Fibroblast of peridontal ligament (primary cell): Measurements from ENCODE around the gene IGLL1.
A peak's percentile ranks its signal among the peaks of the same experiment; 100 is the strongest.
"Not testable (repeated sequence)": the region's sequence is repeated elsewhere in the genome, so short reads cannot be mapped to it uniquely, and the experiment has no call there.

Experiments used
- DNase-seq: peaks from one replicate; pipeline ENCODE4 v3.0.0-alpha.2; 2010; ENCODE audit errors: extremely low read depth

The IGLL1 gene

DNA sequence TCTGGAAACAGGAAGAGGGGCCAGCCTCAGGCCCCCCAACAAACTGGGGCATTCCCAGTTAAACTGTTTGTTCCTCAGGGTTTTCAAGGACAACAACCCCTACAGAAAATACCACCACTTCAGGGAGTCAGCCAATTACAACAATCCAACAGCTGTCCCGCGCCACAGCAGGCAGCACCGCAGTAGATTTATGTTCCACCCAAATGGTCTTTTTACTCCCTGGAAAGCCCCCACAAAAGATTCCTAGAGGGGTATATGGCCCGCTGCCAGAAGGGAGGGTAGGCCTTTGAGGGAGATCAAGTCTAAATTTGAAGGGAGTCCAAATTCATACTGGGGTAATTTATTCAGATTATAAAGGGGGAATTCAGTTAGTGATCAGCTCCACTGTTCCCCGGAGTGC lies 39.3 kb downstream of the IGLL1 start:
- DNase-seq, result not testable (repeated sequence)

DNA sequence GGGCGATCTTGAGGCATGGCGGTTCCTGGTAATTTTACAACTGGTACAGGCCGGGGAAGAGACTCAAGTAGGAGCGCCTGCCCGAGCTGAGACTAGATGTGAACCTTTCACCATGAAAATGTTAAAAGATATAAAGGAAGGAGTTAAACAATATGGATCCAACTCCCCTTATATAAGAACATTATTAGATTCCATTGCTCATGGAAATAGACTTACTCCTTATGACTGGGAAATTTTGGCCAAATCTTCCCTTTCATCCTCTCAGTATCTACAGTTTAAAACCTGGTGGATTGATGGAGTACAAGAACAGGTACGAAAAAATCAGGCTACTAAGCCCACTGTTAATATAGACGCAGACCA lies 40.3 kb downstream of the IGLL1 start:
- DNase-seq, result not testable (repeated sequence)

GRCh38 chr22:23539135-23539838 lies 40.8 kb downstream of the IGLL1 start:
- DNase-seq, result peak; percentile 72

GRCh38 chr22:23538696-23539030 lies 41.4 kb downstream of the IGLL1 start:
- DNase-seq, result not testable (repeated sequence)

GRCh38 chr22:23537830-23538695 lies 42.0 kb downstream of the IGLL1 start:
- DNase-seq, result not testable (repeated sequence)

GRCh38 chr22:23537416-23537815 lies 42.7 kb downstream of the IGLL1 start:
- no peak for DNase-seq

GRCh38 chr22:23536821-23537345 lies 43.2 kb downstream of the IGLL1 start:
- no peak for DNase-seq

DNA sequence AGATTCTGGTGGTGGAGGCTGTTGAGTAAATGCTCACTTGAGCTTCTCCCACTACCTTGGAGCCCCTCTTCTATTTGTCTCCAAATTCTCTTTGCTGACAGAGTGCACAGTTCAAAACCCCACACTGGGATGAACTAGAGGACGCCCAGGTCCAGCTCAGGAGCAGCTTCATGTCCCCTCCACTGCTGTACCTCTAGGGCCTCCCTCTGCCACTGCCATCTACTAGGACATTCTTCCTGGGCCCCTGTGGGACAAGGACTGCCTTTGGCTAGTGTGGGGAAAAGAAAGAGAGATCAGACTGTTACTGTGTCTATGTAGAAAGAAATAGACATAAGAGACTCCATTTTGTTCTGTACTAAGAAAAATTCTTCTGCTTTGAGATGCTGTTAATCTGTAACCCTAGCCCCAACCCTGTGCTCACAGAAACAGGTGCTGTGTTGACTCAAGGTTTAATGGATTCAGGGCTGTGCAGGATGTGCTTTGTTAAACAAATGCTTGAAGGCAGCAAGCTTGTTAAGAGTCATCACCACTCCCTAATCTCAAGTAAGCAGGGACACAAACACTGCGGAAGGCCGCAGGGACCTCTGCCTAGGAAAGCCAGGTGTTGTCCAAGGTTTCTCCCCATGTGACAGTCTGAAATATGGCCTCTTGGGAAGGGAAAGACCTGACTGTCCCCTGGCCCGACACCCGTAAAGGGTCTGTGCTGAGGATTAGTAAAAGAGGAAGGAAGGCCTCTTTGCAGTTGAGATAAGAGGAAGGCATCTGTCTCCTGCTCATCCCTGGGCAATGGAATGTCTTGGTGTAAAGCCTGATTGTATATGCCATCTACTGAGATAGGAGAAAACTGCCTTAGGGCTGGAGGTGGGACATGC lies 44.1 kb downstream of the IGLL1 start:
- DNase-seq, result not testable (repeated sequence)

DNA sequence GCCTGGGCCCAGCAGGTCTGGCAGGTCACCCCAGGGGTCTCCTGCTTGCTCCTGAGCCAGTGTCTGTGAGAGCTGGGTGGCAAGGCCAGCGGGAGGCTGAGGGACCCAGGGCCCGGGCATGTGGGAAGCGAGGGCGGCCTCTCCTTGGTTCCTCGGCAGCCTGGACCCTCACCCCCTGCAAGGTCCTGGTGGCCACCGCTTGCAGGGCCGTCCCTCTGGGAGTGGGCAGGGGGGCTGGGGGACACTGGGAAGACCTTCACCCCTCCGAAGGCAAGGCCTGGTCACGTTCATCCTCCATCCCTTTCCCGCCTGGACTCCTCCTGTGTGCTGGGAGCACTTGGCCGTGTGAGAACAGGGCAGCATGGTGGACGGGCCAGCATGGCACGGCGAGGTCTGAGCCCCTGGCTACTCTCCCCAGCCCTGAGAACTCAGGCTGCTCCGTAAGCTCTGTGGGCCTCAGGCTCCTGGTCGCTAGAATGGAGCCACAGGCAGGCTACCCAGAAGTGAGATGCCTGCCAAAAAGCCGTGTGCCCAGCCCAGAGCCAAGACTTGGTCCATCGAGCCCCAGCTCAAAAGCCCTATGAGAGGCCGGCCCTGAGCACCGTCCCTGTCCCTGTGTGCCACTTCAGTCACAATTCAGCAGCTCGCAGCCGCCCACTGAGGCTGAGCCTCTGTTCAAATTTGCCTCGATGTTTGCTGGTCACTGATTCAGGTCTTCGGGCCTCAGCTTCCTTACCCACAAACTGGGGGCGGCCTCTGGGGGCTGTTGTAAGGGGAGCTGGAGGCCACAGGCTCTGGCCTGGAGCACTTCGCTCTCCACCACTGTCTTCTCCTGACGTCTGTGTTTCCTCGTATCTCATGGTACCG lies 45.0 kb downstream of the IGLL1 start:
- DNase-seq, result no peak

- DNase-seq, result no peak
Observed at GRCh38 chr22:23534201-23534850, 45.8 kb downstream of the IGLL1 start.

GRCh38 chr22:23533771-23534191 lies 46.3 kb downstream of the IGLL1 start:
- DNase-seq, result no peak

- no peak for DNase-seq
Observed at GRCh38 chr22:23533328-23533762, 46.7 kb downstream of the IGLL1 start.

DNA sequence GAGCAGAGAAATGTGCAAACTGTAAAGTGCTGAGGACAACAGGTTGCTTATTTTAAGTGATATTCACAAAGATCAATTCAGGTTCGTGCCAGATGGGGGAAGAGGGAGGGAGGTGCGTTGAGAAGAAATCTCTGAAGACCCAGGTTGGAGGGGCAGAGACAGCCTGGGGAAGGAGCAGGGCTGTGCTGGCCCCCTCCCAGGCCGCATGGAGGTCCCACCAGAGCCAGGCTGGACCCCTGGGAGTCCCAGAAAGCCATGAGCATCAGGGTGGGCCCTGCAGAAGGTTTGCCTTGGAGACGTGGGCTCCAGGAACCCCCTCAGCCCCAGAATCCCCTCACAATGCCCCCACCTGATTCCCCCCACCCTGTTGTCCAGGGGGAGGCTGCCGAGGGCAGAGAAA lies 47.4 kb downstream of the IGLL1 start:
- no peak for DNase-seq

- no peak for DNase-seq
Observed at GRCh38 chr22:23531966-23532705, 48.0 kb downstream of the IGLL1 start.

GRCh38 chr22:23531283-23531956 lies 48.7 kb downstream of the IGLL1 start:
- DNase-seq, result no peak

DNA sequence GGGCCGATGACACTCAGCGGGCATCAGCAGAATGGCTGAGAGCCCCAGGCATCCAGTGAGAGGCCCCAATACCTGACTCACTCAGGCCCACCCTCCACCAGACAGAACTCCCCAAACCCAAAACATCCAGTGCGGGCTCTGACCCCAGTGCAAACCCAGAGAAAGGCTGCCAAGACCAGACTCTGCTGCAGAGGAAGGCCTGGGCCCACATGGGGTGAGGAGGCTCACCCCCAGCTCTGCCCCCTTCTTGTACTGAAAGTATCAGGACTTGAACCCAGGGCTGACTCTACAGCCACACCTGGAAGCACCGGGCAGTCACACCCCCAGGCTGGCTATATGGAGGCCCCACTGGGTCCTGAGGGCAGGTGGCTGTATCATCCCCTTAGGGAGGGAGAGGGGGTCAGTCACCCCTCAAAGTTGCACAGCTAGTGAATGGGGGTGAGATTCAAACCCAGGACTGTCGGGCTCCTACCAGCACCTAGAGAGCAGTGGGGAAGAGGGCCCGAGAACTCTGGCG lies 49.3 kb downstream of the IGLL1 start:
- DNase-seq, result no peak

GRCh38 chr22:23530106-23530505 lies 50.0 kb downstream of the IGLL1 start:
- no peak for DNase-seq

DNA sequence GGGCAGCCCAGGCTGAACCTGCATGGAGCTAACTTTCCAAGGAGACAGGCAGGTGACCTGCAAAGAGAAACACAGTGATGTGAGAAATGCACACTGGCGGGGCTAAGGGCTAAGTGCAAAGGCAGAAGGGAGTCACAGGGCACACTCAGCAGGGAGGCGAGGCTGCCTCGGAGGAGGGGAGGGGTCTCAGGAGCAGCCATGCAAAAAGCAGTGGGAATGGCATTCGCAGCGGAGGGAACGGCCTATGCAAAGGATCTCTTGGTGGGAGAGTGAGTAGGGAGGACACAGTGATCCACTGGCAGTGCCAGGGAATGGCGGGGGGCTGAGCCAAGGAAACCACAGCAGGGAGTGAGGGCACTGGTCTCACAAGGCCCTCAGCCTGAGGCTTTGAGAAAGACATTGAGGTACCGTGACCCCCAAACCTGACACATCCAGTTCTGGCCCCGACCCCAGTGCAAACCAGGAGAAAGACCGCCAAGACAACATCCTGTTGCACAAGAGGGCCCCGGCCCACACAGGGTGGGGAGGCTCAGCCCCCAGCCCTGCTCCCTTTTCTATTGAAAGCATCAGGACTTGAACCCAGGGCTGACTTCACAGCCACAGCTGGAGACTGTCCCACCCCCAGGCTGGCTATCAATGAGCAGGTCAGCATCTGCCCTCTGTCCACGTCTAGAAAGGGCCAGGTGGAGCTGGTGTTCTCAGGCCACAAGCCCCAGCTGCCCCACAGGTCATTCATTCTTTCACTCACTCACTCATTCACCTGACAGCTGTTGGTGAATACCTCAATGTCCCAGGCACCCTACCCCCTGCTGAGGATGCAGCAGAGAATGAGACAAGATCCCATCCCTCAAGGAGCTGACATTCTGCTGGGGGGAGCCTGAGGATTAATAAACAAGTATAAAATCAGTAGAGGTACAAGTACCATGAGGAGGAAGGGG lies 50.7 kb downstream of the IGLL1 start:
- DNase-seq, result no peak
